CD14-positive monocyte (primary cell): Measurements from ENCODE around the gene CCNA1. TPM values are rescaled to one million over a fixed set of nuclear protein-coding genes. Genes with fewer than 3 reads are reported as not detected.

Source experiments
- DNase-seq, 3 donors: peaks; one replicate each; pipeline ENCODE4 v3.0.0-alpha.2; 2011 to 2022
- H2AFZ ChIP-seq: 2 replicates; pipeline ENCODE4 v1.6.0; 2012; ENCODE audit warnings: mild to moderate bottlenecking, low read depth, low read length, inconsistent platforms; ENCODE audit not compliant: insufficient read depth, poor library complexity, severe bottlenecking
- H3K27ac ChIP-seq, 2 donors: 1 replicate in 1 of 2; 2 replicates in 1 of 2; pipeline ENCODE4 v1.5.1; 2012 to 2013; ENCODE audit warnings: low read length in 2 of 2, control low read depth in 1 of 2, inconsistent platforms in 1 of 2, low read depth in 1 of 2, mild to moderate bottlenecking in 1 of 2
- H3K27me3 ChIP-seq, 2 donors: one replicate each; pipeline versions ENCODE4 v1.6.0 to v1.6.1; 2011 to 2013; ENCODE audit warnings: low read length in 2 of 2; ENCODE audit not compliant: control insufficient read depth in 2 of 2, insufficient read depth in 2 of 2
- H3K36me3 ChIP-seq, 2 donors: replicated peaks in 1 of 2; 1 replicate in 1 of 2; 2 replicates in 1 of 2; pipeline versions ENCODE4 v1.5.1 to v1.6.1; 2012 to 2013; ENCODE audit warnings: low read length in 2 of 2, control low read depth in 1 of 2, inconsistent platforms in 1 of 2, mild to moderate bottlenecking in 1 of 2; ENCODE audit not compliant: insufficient read depth in 2 of 2, control insufficient read depth in 1 of 2
- H3K4me1 ChIP-seq, 2 donors: 1 replicate in 1 of 2; 2 replicates in 1 of 2; pipeline versions ENCODE4 v1.5.1 to v1.6.1; 2012 to 2013; ENCODE audit warnings: low read length in 2 of 2, control low read depth in 1 of 2, inconsistent platforms in 1 of 2, mild to moderate bottlenecking in 1 of 2, moderate library complexity in 1 of 2; ENCODE audit not compliant: insufficient read depth in 2 of 2, control insufficient read depth in 1 of 2
- H3K4me2 ChIP-seq: replicated peaks from 2 replicates; pipeline ENCODE3; 2012; ENCODE audit warnings: low read length, moderate library complexity, mild to moderate bottlenecking; ENCODE audit not compliant: poor library complexity, severe bottlenecking; ENCODE audit errors: extremely low read depth
- H3K4me3 ChIP-seq, 3 experiments: fragments of 200-600 bp in 1 of 3; sonication (generic) in 1 of 3; replicated peaks in 1 of 3; 1 replicate in 2 of 3; 2 replicates in 1 of 3; pipeline ENCODE4 v1.5.1; 2011 to 2013; ENCODE audit warnings: low read length in 3 of 3, mild to moderate bottlenecking in 3 of 3, control low read depth in 2 of 3, low read depth in 2 of 3, inconsistent platforms in 1 of 3, moderate library complexity in 1 of 3
- H3K79me2 ChIP-seq: 2 replicates; pipeline ENCODE4 v1.6.0; 2012; ENCODE audit warnings: mild to moderate bottlenecking, control low read depth, inconsistent platforms, low read length, moderate library complexity; ENCODE audit not compliant: insufficient read depth
- H3K9ac ChIP-seq: 2 replicates; pipeline ENCODE4 v1.6.0; 2017; ENCODE audit warnings: low read length, mild to moderate bottlenecking; ENCODE audit not compliant: insufficient read depth, poor library complexity, severe bottlenecking
- H3K9me3 ChIP-seq, 2 donors: replicated peaks in 1 of 2; 1 replicate in 1 of 2; 2 replicates in 1 of 2; pipeline versions ENCODE4 v1.5.1 to v1.6.1; 2012 to 2013; ENCODE audit warnings: low read length in 2 of 2, control low read depth in 1 of 2; ENCODE audit not compliant: control insufficient read depth in 1 of 2, insufficient read depth in 1 of 2
- H4K20me1 ChIP-seq: 2 replicates; pipeline ENCODE4 v1.6.0; 2012; ENCODE audit warnings: mild to moderate bottlenecking, low read length, control low read depth, moderate library complexity; ENCODE audit not compliant: insufficient read depth
- H3K27ac Mint-ChIP-seq, 7 donors: one replicate each; pipeline ENCODE4 v1.8.0; 2020; ENCODE audit warnings: mild to moderate bottlenecking in 7 of 7, mixed read lengths in 7 of 7, moderate library complexity in 6 of 7, inconsistent platforms in 2 of 7
- H3K27me3 Mint-ChIP-seq, 3 donors: one replicate each; pipeline ENCODE4 v1.8.0; 2021 to 2022; ENCODE audit warnings: low read depth in 3 of 3, mild to moderate bottlenecking in 3 of 3, mixed read lengths in 3 of 3, moderate library complexity in 3 of 3, inconsistent platforms in 1 of 3
- H3K36me3 Mint-ChIP-seq, 2 donors: one replicate each; pipeline ENCODE4 v1.8.0; 2020; ENCODE audit warnings: mixed read lengths in 2 of 2, inconsistent platforms in 1 of 2, mild to moderate bottlenecking in 1 of 2
- H3K4me1 Mint-ChIP-seq: one replicate; pipeline ENCODE4 v1.8.0; 2020; ENCODE audit warnings: mild to moderate bottlenecking, mixed read lengths
- H3K4me3 Mint-ChIP-seq, 2 donors: one replicate each; pipeline ENCODE4 v1.8.0; 2020; ENCODE audit warnings: mild to moderate bottlenecking in 2 of 2, mixed read lengths in 2 of 2, moderate library complexity in 1 of 2
- H3K9me3 Mint-ChIP-seq, 7 donors: one replicate each; pipeline ENCODE4 v1.8.0; 2020 to 2022; ENCODE audit warnings: mixed read lengths in 7 of 7, mild to moderate bottlenecking in 6 of 7, moderate library complexity in 6 of 7, inconsistent platforms in 2 of 7
- CTCF ChIP-seq: fragments of 200-600 bp; IDR thresholded peaks from one replicate; pipeline ENCODE4 v1.8.0; 2022; ENCODE audit warnings: antibody characterized with exemption, mild to moderate bottlenecking
- WGBS: methylation state at CpG from one replicate; pipeline ENCODE4 v1.1.5; 2013; ENCODE audit warnings: missing lambda C conversion rate; ENCODE audit not compliant: insufficient coverage; 5-methylcytosine and 5-hydroxymethylcytosine counted together
- intact Hi-C, 2 donors: fragments of 100-400 bp; cut with micrococcal nuclease; formaldehyde crosslinking; loops; one replicate each; pipeline versions ENCODE4 v1.15.0 to v1.15.1; 2023
- polyA plus RNA-seq, 3 donors: library from polyadenylated mRNA; depleted of rRNA in 1 of 3; unstranded in 2 of 3; stranded (reverse) in 1 of 3; fragments of 300-500 nt in 2 of 3; fragments of >200 nt in 1 of 3; fragmentation: Illumina TruSeq in 2 of 3; gene quantifications; 1 replicate in 2 of 3; 2 replicates in 1 of 3; pipeline ENCODE4 v1.2.3, GENCODE V29; 2012 to 2021

CCNA1 gene
- polyA plus RNA-seq, 3 donors, result 0.11 TPM; not detected in 2

GRCh38 chr13:36445278-36445677 is 13.0 kb downstream of the CCNA1 start:
- no peaks in the 10 kb centered on the region for H3K27me3 ChIP-seq
- intact Hi-C loops, result no loop called here
- no peak overlapping the region for H3K4me2 ChIP-seq
- no peaks in the 10 kb centered on the region for H3K79me2 ChIP-seq
- no peak overlapping the region for H3K9ac ChIP-seq
- Mint-ChIP-seq H3K36me3 (peaks cover 0 to 3% of the 10 kb centered on the region in 2 donors), H3K4me1 (peaks cover 17% of the 10 kb centered on the region), H3K9me3 (peaks cover 0 to 3% (median 0%) of the 10 kb centered on the region in 7 donors), H3K27me3 (no peaks in the 10 kb centered on the region), H3K4me3 (no peak overlapping the region), H3K27ac (no peak overlapping the region)
- no peak overlapping the region for H3K4me3 ChIP-seq
- no CpG with 5 or more reads among the region's 5 CpGs for WGBS
- H3K4me1 ChIP-seq, result peaks cover 0 to 10% of the 10 kb centered on the region in 2 donors
- TF ChIP-seq CTCF, result no peak
- H3K36me3 ChIP-seq, result no peaks in the 10 kb centered on the region
- no peaks in the 10 kb centered on the region for H4K20me1 ChIP-seq
- DNase-seq, result no peak
- no peaks in the 10 kb centered on the region for H3K9me3 ChIP-seq
- H3K27ac ChIP-seq, result no peak overlapping the region
- no peak overlapping the region for H2AFZ ChIP-seq

GRCh38 chr13:36445891-36446351 is 13.6 kb downstream of the CCNA1 start:
- H3K27ac Mint-ChIP-seq, result no peak overlapping the region
- no peak overlapping the region for H3K4me3 Mint-ChIP-seq
- peaks cover 0 to 10% of the 10 kb centered on the region in 2 donors for H3K4me1 ChIP-seq
- H3K79me2 ChIP-seq, result no peaks in the 10 kb centered on the region
- no peaks in the 10 kb centered on the region for H3K36me3 ChIP-seq
- H2AFZ ChIP-seq, result no peak overlapping the region
- H3K36me3 Mint-ChIP-seq, result peaks cover 0 to 3% of the 10 kb centered on the region in 2 donors
- H3K9me3 ChIP-seq, result no peaks in the 10 kb centered on the region
- H3K4me3 ChIP-seq, result no peak overlapping the region
- H3K9me3 Mint-ChIP-seq, result peaks cover 0 to 3% (median 0%) of the 10 kb centered on the region in 7 donors
- H3K4me2 ChIP-seq, result no peak overlapping the region
- DNase-seq, result no peak
- H3K27ac ChIP-seq, result no peak overlapping the region
- H4K20me1 ChIP-seq, result no peaks in the 10 kb centered on the region
- TF ChIP-seq CTCF, result no peak
- H3K27me3 Mint-ChIP-seq, result no peaks in the 10 kb centered on the region
- H3K9ac ChIP-seq, result no peak overlapping the region
- intact Hi-C loops, result no loop called here
- WGBS, result no CpG with 5 or more reads among the region's 2 CpGs
- peaks cover 20% of the 10 kb centered on the region for H3K4me1 Mint-ChIP-seq
- H3K27me3 ChIP-seq, result no peaks in the 10 kb centered on the region
